D721Med (cell line): ENCODE measurements around the gene LRRC4.

Experiments
- DNase-seq: peaks from one replicate; pipeline ENCODE4 v3.0.0; 2011; ENCODE audit warnings: low spot score; ENCODE audit not compliant: insufficient read length
- FAIRE-seq: peaks from 2 replicates; lab custom pipeline; 2011; peaks lifted over from hg19 to GRCh38; lab: Jason Lieb, UNC
- CTCF ChIP-seq: IDR thresholded peaks from 2 replicates; pipeline ENCODE4 v1.5.1; 2012; ENCODE audit warnings: mild to moderate bottlenecking, control low read depth; ENCODE audit not compliant: insufficient read depth; ENCODE audit errors: missing control alignments

LRRC4 gene

GRCh38 chr7:128008141-128008540, 23.1 kb downstream of the LRRC4 start:
- no peak for TF ChIP-seq CTCF
- DNase-seq = no peak

GRCh38 chr7:128007303-128007680, 23.9 kb downstream of the LRRC4 start:
- no peak for FAIRE-seq

More at GRCh38 chr7:128008141-128008540, 23.1 kb downstream of the LRRC4 start:
- FAIRE-seq = no peak

GRCh38 chr7:128006550-128007302, 24.5 kb downstream of the LRRC4 start:
- TF ChIP-seq CTCF = no peak
- FAIRE-seq (no peak), DNase-seq (no peak)

More at GRCh38 chr7:128007303-128007680, 23.9 kb downstream of the LRRC4 start:
- TF ChIP-seq CTCF = no peak
- no peak for DNase-seq

GRCh38 chr7:128005759-128006159, 25.5 kb downstream of the LRRC4 start:
- TF ChIP-seq CTCF = no peak
- DNase-seq (no peak), FAIRE-seq (no peak)

GRCh38 chr7:128005117-128005516, 26.1 kb downstream of the LRRC4 start:
- DNase-seq (no peak), FAIRE-seq (no peak)
- TF ChIP-seq CTCF = no peak

GRCh38 chr7:128004623-128005022, 26.6 kb downstream of the LRRC4 start:
- FAIRE-seq = no peak
- DNase-seq = no peak
- no peak for TF ChIP-seq CTCF

GRCh38 chr7:128003787-128004186, 27.4 kb downstream of the LRRC4 start:
- FAIRE-seq = no peak
- no peak for DNase-seq
- no peak for TF ChIP-seq CTCF
